ENCODE data around the gene CEP112. TPM values are rescaled to one million over a fixed set of nuclear protein-coding genes. Genes with fewer than 3 reads are reported as not detected.

The CEP112 gene
- total RNA-seq, 1 donor from 2014 or later = 20.1 TPM

GRCh38 chr17:66207936-66208335 is 16.0 kb upstream of the CEP112 start:
- H3K4me3 ChIP-seq = no peak overlapping the region
- no peaks in the 10 kb centered on the region for H3K9me3 ChIP-seq
- no peak for DNase-seq (ENCODE audit: extremely low spot score in 2 of 2)
- no peak overlapping the region for H3K27ac ChIP-seq
- intact Hi-C loops (cut with DNase I) = no loop called here
- no peak for TF ChIP-seq CTCF (IDR thresholded peaks at IDR 0.05)
- no peak for TF ChIP-seq POLR2AphosphoS5 (IDR thresholded peaks at IDR 0.05; ENCODE audit: insufficient read depth in 1 of 2, low read depth in 1 of 2)
- TF ChIP-seq POLR2A (IDR thresholded peaks at IDR 0.05) = no peak
- H3K4me1 ChIP-seq = no peaks in the 10 kb centered on the region
- H3K36me3 ChIP-seq = no peaks in the 10 kb centered on the region
- H3K27me3 ChIP-seq = no peaks in the 10 kb centered on the region

- no peak overlapping the region for H3K4me3 ChIP-seq
- H3K4me1 ChIP-seq = no peaks in the 10 kb centered on the region
- no peak for TF ChIP-seq POLR2AphosphoS5 (IDR thresholded peaks at IDR 0.05; ENCODE audit: insufficient read depth in 1 of 2, low read depth in 1 of 2)
- TF ChIP-seq POLR2A (IDR thresholded peaks at IDR 0.05) = no peak
- no peaks in the 10 kb centered on the region for H3K9me3 ChIP-seq
- intact Hi-C loops (cut with DNase I) = no loop called here
- H3K36me3 ChIP-seq = no peaks in the 10 kb centered on the region
- H3K27ac ChIP-seq = no peak overlapping the region
- no peaks in the 10 kb centered on the region for H3K27me3 ChIP-seq
- no peak for DNase-seq (ENCODE audit: extremely low spot score in 2 of 2)
These were observed 11.5 kb upstream of the CEP112 start for GRCh38 chr17:66203274-66204015.

- Histone ChIP-seq H3K9me3 (no peaks in the 10 kb centered on the region), H3K4me3 (no peak overlapping the region), H3K36me3 (no peaks in the 10 kb centered on the region), H3K27me3 (no peaks in the 10 kb centered on the region), H3K27ac (no peak overlapping the region), H3K4me1 (no peaks in the 10 kb centered on the region)
- TF ChIP-seq CTCF (IDR thresholded peaks at IDR 0.05) (peak in 1 of 3 experiments; percentile 50), POLR2A (IDR thresholded peaks at IDR 0.05) (no peak)
- intact Hi-C loops (cut with DNase I) = no loop called here
- no peak for DNase-seq (ENCODE audit: extremely low spot score in 2 of 2)
These were observed 8.8 kb upstream of the CEP112 start for GRCh38 chr17:66200685-66201092.

- intact Hi-C loops (cut with DNase I) = no loop called here
- Histone ChIP-seq H3K27me3 (no peaks in the 10 kb centered on the region), H3K36me3 (no peaks in the 10 kb centered on the region), H3K9me3 (no peaks in the 10 kb centered on the region), H3K4me1 (no peaks in the 10 kb centered on the region), H3K4me3 (no peak overlapping the region), H3K27ac (no peak overlapping the region)
- TF ChIP-seq CTCF (IDR thresholded peaks at IDR 0.05) (no peak), POLR2AphosphoS5 (IDR thresholded peaks at IDR 0.05; ENCODE audit: insufficient read depth in 1 of 2, low read depth in 1 of 2) (no peak), POLR2A (IDR thresholded peaks at IDR 0.05) (no peak)
- no peak for DNase-seq (ENCODE audit: extremely low spot score in 2 of 2)
These were observed 6.3 kb upstream of the CEP112 start for GRCh38 chr17:66198242-66198641.

- peak overlapping the region; percentile 82 for H3K27ac ChIP-seq
These were observed 400 bp upstream of the CEP112 start for GRCh38 chr17:66192378-66192687.

More at GRCh38 chr17:66192378-66192687, 400 bp upstream of the CEP112 start:
- H3K4me1 ChIP-seq = peaks cover 26% of the 10 kb centered on the region
- no peak for DNase-seq (ENCODE audit: extremely low spot score in 2 of 2)
- peak overlapping the region; percentile 66 to 84 for H3K4me3 ChIP-seq
- H3K9me3 ChIP-seq = no peaks in the 10 kb centered on the region
- no peaks in the 10 kb centered on the region for H3K27me3 ChIP-seq
- TF ChIP-seq POLR2A (IDR thresholded peaks at IDR 0.05) (no peak), POLR2AphosphoS5 (IDR thresholded peaks at IDR 0.05; ENCODE audit: insufficient read depth in 1 of 2, low read depth in 1 of 2) (no peak), CTCF (IDR thresholded peaks at IDR 0.05) (no peak)
- intact Hi-C loops (cut with DNase I) = no loop called here
- H3K36me3 ChIP-seq = no peaks in the 10 kb centered on the region

Data from vagina (tissue), 2 donors.